Body of pancreas (tissue), 4 donors: ENCODE data around the gene DNAJB8.

ENCODE experiments used
- CTCF ChIP-seq, 7 experiments: fragments of 450-650 bp in 4 of 7; fragments of 200-600 bp in 3 of 7; sonication (generic) in 3 of 7; IDR thresholded peaks; one replicate each; pipeline ENCODE4 v1.5.1; 2016 to 2019; ENCODE audit warnings: antibody characterized with exemption in 7 of 7
- POLR2A ChIP-seq, 3 donors: fragments of 450-650 bp; IDR thresholded peaks; one replicate each; pipeline ENCODE4 v1.6.1; 2016; ENCODE audit warnings: antibody characterized with exemption in 3 of 3, mild to moderate bottlenecking in 2 of 3

GRCh38 chr3:128459461-128459820 is 7.2 kb downstream of the DNAJB8 start:
- TF ChIP-seq CTCF (IDR thresholded peaks at IDR 0.05) = no peak
- no peak for TF ChIP-seq POLR2A (IDR thresholded peaks at IDR 0.05)
